Uterus (tissue), 4 donors: ENCODE results near the gene KCNK10. TPM values are rescaled to one million over a fixed set of nuclear protein-coding genes. Genes with fewer than 3 reads are reported as not detected.

ENCODE experiments used
- DNase-seq, 2 donors: peaks; one replicate each; pipeline ENCODE4 v3.0.0-alpha.2; 2019 to 2020
- H3K27ac ChIP-seq, 2 donors: fragments of 200-600 bp; sonication (generic); 1 replicate in 1 of 2; 2 replicates in 1 of 2; pipeline ENCODE4 v1.5.1; 2016 to 2018
- H3K27me3 ChIP-seq, 2 donors: fragments of 200-600 bp; sonication (generic); one replicate each; pipeline ENCODE4 v1.5.1; 2018 to 2019; ENCODE audit warnings: control low read depth in 1 of 2
- H3K36me3 ChIP-seq, 2 donors: fragments of 200-600 bp; sonication (generic); one replicate each; pipeline ENCODE4 v1.5.1; 2019; ENCODE audit warnings: control low read depth in 1 of 2
- H3K4me1 ChIP-seq, 2 donors: fragments of 200-600 bp; sonication (generic); one replicate each; pipeline ENCODE4 v1.5.1; 2018 to 2019; ENCODE audit warnings: control low read depth in 1 of 2
- H3K4me3 ChIP-seq, 2 donors: fragments of 200-600 bp; sonication (generic); 1 replicate in 1 of 2; 2 replicates in 1 of 2; pipeline ENCODE4 v1.5.1; 2018 to 2019; ENCODE audit warnings: mild to moderate bottlenecking in 1 of 2
- H3K9me3 ChIP-seq, 2 donors: fragments of 200-600 bp; sonication (generic); one replicate each; pipeline ENCODE4 v1.5.1; 2019; ENCODE audit warnings: control low read depth in 1 of 2
- CTCF ChIP-seq, 4 experiments: fragments of 200-600 bp in 2 of 4; fragments of 450-650 bp in 2 of 4; sonication (generic) in 2 of 4; IDR thresholded peaks; one replicate each; pipeline ENCODE4 v1.5.1; 2016 to 2019; ENCODE audit warnings: antibody characterized with exemption in 4 of 4, mild to moderate bottlenecking in 2 of 4, moderate library complexity in 1 of 4
- POLR2A ChIP-seq, 2 donors: fragments of 450-650 bp; IDR thresholded peaks; one replicate each; pipeline ENCODE4 v1.6.1; 2016; ENCODE audit warnings: antibody characterized with exemption in 2 of 2, mild to moderate bottlenecking in 1 of 2, moderate library complexity in 1 of 2
- intact Hi-C: fragments of 100-400 bp; cut with DNase I; formaldehyde crosslinking; loops from one replicate; pipeline ENCODE4 v1.15.1; 2023; ENCODE audit warnings: low total_unique reads
- total RNA-seq, 4 donors: library from RNA; depleted of rRNA in 3 of 4; stranded (reverse); fragments of >200 nt in 3 of 4; gene quantifications; one replicate each; pipeline versions ENCODE4 v1.1.0 to v1.2.4, GENCODE V29; 2014 to 2023
- donor health status: DM: yes; HTN: yes; CAD: no.

The KCNK10 gene
- total RNA-seq, 4 donors from 2014 or later: 0.14 TPM; not detected in 3

- intact Hi-C loops: no loop called here
- Histone ChIP-seq H3K36me3 (no peaks in the 10 kb centered on the region), H3K27me3 (no peaks in the 10 kb centered on the region), H3K27ac (no peak overlapping the region), H3K4me3 (no peak overlapping the region), H3K9me3 (no peaks in the 10 kb centered on the region), H3K4me1 (no peaks in the 10 kb centered on the region)
- DNase-seq: no peak
- no peak for TF ChIP-seq POLR2A (IDR thresholded peaks at IDR 0.05)
Observed at GRCh38 chr14:88184956-88185355, 138.1 kb downstream of the KCNK10 start.

GRCh38 chr14:88181072-88181471 is 142.0 kb downstream of the KCNK10 start:
- no peak for DNase-seq

GRCh38 chr14:88179716-88180115 is 143.4 kb downstream of the KCNK10 start:
- Histone ChIP-seq H3K27ac (no peak overlapping the region), H3K4me3 (no peak overlapping the region), H3K4me1 (no peaks in the 10 kb centered on the region), H3K27me3 (no peaks in the 10 kb centered on the region), H3K36me3 (no peaks in the 10 kb centered on the region), H3K9me3 (no peaks in the 10 kb centered on the region)
- DNase-seq: no peak
- TF ChIP-seq CTCF (IDR thresholded peaks at IDR 0.05): no peak
- TF ChIP-seq POLR2A (IDR thresholded peaks at IDR 0.05): no peak
- intact Hi-C loops: no loop called here

More at GRCh38 chr14:88181072-88181471, 142.0 kb downstream of the KCNK10 start:
- Histone ChIP-seq H3K9me3 (no peaks in the 10 kb centered on the region), H3K27ac (no peak overlapping the region), H3K4me3 (no peak overlapping the region), H3K4me1 (no peaks in the 10 kb centered on the region), H3K36me3 (no peaks in the 10 kb centered on the region), H3K27me3 (no peaks in the 10 kb centered on the region)
- intact Hi-C loops: no loop called here
- TF ChIP-seq CTCF (IDR thresholded peaks at IDR 0.05): no peak
- TF ChIP-seq POLR2A (IDR thresholded peaks at IDR 0.05): no peak

GRCh38 chr14:88170333-88170732 is 152.7 kb downstream of the KCNK10 start:
- intact Hi-C loops: no loop called here
- Histone ChIP-seq H3K9me3 (peaks cover 0 to 8% of the 10 kb centered on the region in 2 donors), H3K4me3 (no peak overlapping the region), H3K27ac (no peak overlapping the region), H3K36me3 (no peaks in the 10 kb centered on the region), H3K4me1 (no peaks in the 10 kb centered on the region), H3K27me3 (no peaks in the 10 kb centered on the region)
- TF ChIP-seq CTCF (IDR thresholded peaks at IDR 0.05) (no peak), POLR2A (IDR thresholded peaks at IDR 0.05) (no peak)
- no peak for DNase-seq

- no peaks in the 10 kb centered on the region for H3K36me3 ChIP-seq
- DNase-seq: no peak
- no peaks in the 10 kb centered on the region for H3K4me1 ChIP-seq
- intact Hi-C loops: no loop called here
- no peak overlapping the region for H3K4me3 ChIP-seq
- TF ChIP-seq POLR2A (IDR thresholded peaks at IDR 0.05) (no peak), CTCF (IDR thresholded peaks at IDR 0.05) (peak in 3 of 4 experiments; percentile 20 to 25 (median 21))
- H3K27me3 ChIP-seq: no peaks in the 10 kb centered on the region
- H3K27ac ChIP-seq: no peak overlapping the region
- peaks cover 0 to 8% of the 10 kb centered on the region in 2 donors for H3K9me3 ChIP-seq
Observed at GRCh38 chr14:88168498-88169165, 154.4 kb downstream of the KCNK10 start.
